Keratinocyte (primary cell): ENCODE data around the gene ZBP1.

Source experiments
- CTCF ChIP-seq, 3 experiments: IDR thresholded peaks in 1 of 3; conservative IDR thresholded peaks in 1 of 3; optimal IDR thresholded peaks in 1 of 3; 2 replicates in 2 of 3; 3 replicates in 1 of 3; pipeline versions ENCODE3 to v1.5.1; 2011; ENCODE audit warnings: low read length in 3 of 3, mild to moderate bottlenecking in 3 of 3, moderate library complexity in 2 of 3, control low read depth in 1 of 3, inconsistent platforms in 1 of 3; ENCODE audit not compliant: insufficient read depth in 2 of 3; ENCODE audit errors: extremely low read depth in 1 of 3
- EZH2 ChIP-seq: IDR thresholded peaks from one replicate; pipeline ENCODE4 v1.6.1; 2012; ENCODE audit warnings: inconsistent platforms, mild to moderate bottlenecking, low read length, moderate library complexity

- TF ChIP-seq CTCF (optimal IDR thresholded peaks at IDR 0.05 in 1 of 3, IDR thresholded peaks at IDR 0.05 in 1 of 3, conservative IDR thresholded peaks at IDR 0.05 in 1 of 3; ENCODE audit: extremely low read depth in 1 of 3, insufficient read depth in 2 of 3, low read length in 3 of 3) (no peak), EZH2 (no peak)
These were observed 45.4 kb upstream of the ZBP1 start for GRCh38 chr20:57665589-57665971.
